HG03139 (cell line): ENCODE data around the gene CHD6.

Experiments used
- ATAC-seq: cut with Tn5 transposase; IDR thresholded peaks from one replicate; pipeline ENCODE4 v1.9.1; 2021; ENCODE audit not compliant: unreplicated experiment

Gene CHD6

GRCh38 chr20:41433203-41433602 is 185.0 kb downstream of the CHD6 start:
- ATAC-seq, result no peak

- ATAC-seq, result no peak
These were observed 185.4 kb downstream of the CHD6 start for GRCh38 chr20:41432746-41433145.

GRCh38 chr20:41428285-41428684 is 189.9 kb downstream of the CHD6 start:
- no peak for ATAC-seq

GRCh38 chr20:41427833-41428232 is 190.3 kb downstream of the CHD6 start:
- no peak for ATAC-seq

- no peak for ATAC-seq
These were observed 191.2 kb downstream of the CHD6 start for GRCh38 chr20:41426976-41427375.

GRCh38 chr20:41426086-41426830 is 191.9 kb downstream of the CHD6 start:
- ATAC-seq, result no peak

- no peak for ATAC-seq
These were observed 192.8 kb downstream of the CHD6 start for GRCh38 chr20:41425180-41425884.

GRCh38 chr20:41424546-41424945 is 193.6 kb downstream of the CHD6 start:
- ATAC-seq, result no peak

GRCh38 chr20:41424011-41424410 is 194.2 kb downstream of the CHD6 start:
- no peak for ATAC-seq

- no peak for ATAC-seq
These were observed 195.2 kb downstream of the CHD6 start for GRCh38 chr20:41422953-41423352.

GRCh38 chr20:41418739-41419293 is 199.4 kb downstream of the CHD6 start:
- ATAC-seq, result no peak

GRCh38 chr20:41418031-41418430 is 200.1 kb downstream of the CHD6 start:
- ATAC-seq, result no peak

GRCh38 chr20:41415191-41415590 is 203.0 kb downstream of the CHD6 start:
- no peak for ATAC-seq

- no peak for ATAC-seq
These were observed 205.0 kb downstream of the CHD6 start for GRCh38 chr20:41413169-41413568.

- no peak for ATAC-seq
These were observed 205.7 kb downstream of the CHD6 start for GRCh38 chr20:41412324-41413120.

- ATAC-seq, result no peak
These were observed 206.8 kb downstream of the CHD6 start for GRCh38 chr20:41411391-41411847.

- ATAC-seq, result no peak
These were observed 209.2 kb downstream of the CHD6 start for GRCh38 chr20:41408986-41409385.

- ATAC-seq, result peak; percentile 69
These were observed 209.9 kb downstream of the CHD6 start for GRCh38 chr20:41408156-41408794.

- ATAC-seq, result no peak
These were observed 210.6 kb downstream of the CHD6 start for GRCh38 chr20:41407607-41408006.

GRCh38 chr20:41406896-41407444 is 211.2 kb downstream of the CHD6 start:
- no peak for ATAC-seq

- no peak for ATAC-seq
These were observed 211.8 kb downstream of the CHD6 start for GRCh38 chr20:41406353-41406752.
